Keratinocyte (primary cell): ENCODE results near the gene OR1L1.

ENCODE experiments used
- EZH2 ChIP-seq: IDR thresholded peaks from one replicate; pipeline ENCODE4 v1.6.1; 2012; ENCODE audit warnings: inconsistent platforms, mild to moderate bottlenecking, low read length, moderate library complexity
- TF ChIP-seq, protein P1 (sequence below), 3 experiments: IDR thresholded peaks in 1 of 3; conservative IDR thresholded peaks in 1 of 3; optimal IDR thresholded peaks in 1 of 3; 2 replicates in 2 of 3; 3 replicates in 1 of 3; pipeline versions ENCODE3 to v1.5.1; 2011; ENCODE audit warnings: low read length in 3 of 3, mild to moderate bottlenecking in 3 of 3, moderate library complexity in 2 of 3, control low read depth in 1 of 3, inconsistent platforms in 1 of 3; ENCODE audit not compliant: insufficient read depth in 2 of 3; ENCODE audit errors: extremely low read depth in 1 of 3

DNA sequence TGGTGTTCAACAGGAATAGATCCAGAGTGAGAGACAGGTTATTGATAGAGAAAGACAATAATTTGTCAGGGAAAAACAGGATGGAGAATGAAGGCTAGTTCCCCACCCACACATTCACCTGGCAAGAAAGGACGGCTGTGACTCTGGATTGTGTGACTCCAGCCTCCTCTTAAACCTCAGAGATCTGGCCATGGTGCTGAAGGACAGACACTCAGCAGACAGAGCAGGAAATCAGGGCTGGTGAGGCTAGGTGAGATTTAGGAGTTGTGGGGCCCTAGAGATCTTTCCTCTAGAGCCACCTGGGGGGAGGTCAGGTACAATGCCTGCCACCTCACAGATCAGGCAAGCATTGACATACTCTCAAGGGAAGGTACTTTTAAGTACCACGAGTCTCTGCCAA, 19.3 kb upstream of the OR1L1 start:
- TF ChIP-seq, protein P1, sequence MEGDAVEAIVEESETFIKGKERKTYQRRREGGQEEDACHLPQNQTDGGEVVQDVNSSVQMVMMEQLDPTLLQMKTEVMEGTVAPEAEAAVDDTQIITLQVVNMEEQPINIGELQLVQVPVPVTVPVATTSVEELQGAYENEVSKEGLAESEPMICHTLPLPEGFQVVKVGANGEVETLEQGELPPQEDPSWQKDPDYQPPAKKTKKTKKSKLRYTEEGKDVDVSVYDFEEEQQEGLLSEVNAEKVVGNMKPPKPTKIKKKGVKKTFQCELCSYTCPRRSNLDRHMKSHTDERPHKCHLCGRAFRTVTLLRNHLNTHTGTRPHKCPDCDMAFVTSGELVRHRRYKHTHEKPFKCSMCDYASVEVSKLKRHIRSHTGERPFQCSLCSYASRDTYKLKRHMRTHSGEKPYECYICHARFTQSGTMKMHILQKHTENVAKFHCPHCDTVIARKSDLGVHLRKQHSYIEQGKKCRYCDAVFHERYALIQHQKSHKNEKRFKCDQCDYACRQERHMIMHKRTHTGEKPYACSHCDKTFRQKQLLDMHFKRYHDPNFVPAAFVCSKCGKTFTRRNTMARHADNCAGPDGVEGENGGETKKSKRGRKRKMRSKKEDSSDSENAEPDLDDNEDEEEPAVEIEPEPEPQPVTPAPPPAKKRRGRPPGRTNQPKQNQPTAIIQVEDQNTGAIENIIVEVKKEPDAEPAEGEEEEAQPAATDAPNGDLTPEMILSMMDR (optimal IDR thresholded peaks at IDR 0.05 in 1 of 3, IDR thresholded peaks at IDR 0.05 in 1 of 3, conservative IDR thresholded peaks at IDR 0.05 in 1 of 3; ENCODE audit: extremely low read depth in 1 of 3, insufficient read depth in 2 of 3, low read length in 3 of 3) = no peak
- no peak for TF ChIP-seq EZH2
